ENCODE results near the gene LGALS8. TPM values are rescaled to one million over a fixed set of nuclear protein-coding genes. Genes with fewer than 3 reads are reported as not detected.

LGALS8 gene
- total RNA-seq, 4 donors from 2014 or later, result 32.8 to 83.3 (median 51.9) TPM

- 77% methylated on average over 5 of the region's 5 CpGs for WGBS
- peaks cover 0 to 7% (median 4%) of the 10 kb centered on the region in 4 donors for H3K4me1 ChIP-seq
These were observed 5.5 kb upstream of the LGALS8 start for GRCh38 chr1:236518322-236518721.

GRCh38 chr1:236520445-236521005 lies 3.3 kb upstream of the LGALS8 start:
- H3K4me1 ChIP-seq, result peaks cover 10 to 19% (median 14%) of the 10 kb centered on the region in 4 donors
- H3K36me3 ChIP-seq, result peaks cover 0 to 1% (median 0%) of the 10 kb centered on the region in 4 donors
- DNase-seq (ENCODE audit: extremely low spot score), result no peak
- WGBS, result 79% methylated on average over 4 of the region's 4 CpGs
- H3K27me3 ChIP-seq, result no peaks in the 10 kb centered on the region
- TF ChIP-seq EP300 (IDR thresholded peaks at IDR 0.05) (no peak), CTCF (IDR thresholded peaks at IDR 0.05) (no peak), POLR2A (IDR thresholded peaks at IDR 0.05; ENCODE audit: low read depth) (no peak), POLR2AphosphoS5 (IDR thresholded peaks at IDR 0.05) (no peak)
- H3K4me3 ChIP-seq, result no peak overlapping the region
- H3K27ac ChIP-seq (replicated peaks in 1 of 4), result no peak overlapping the region
- H3K9me3 ChIP-seq, result no peaks in the 10 kb centered on the region
- intact Hi-C loops (cut with DNase I), result loop anchor here (10.0 kb wide), 1 partner anchor 416 kb away; no protein-coding TSS in a partner anchor

More at GRCh38 chr1:236518322-236518721, 5.5 kb upstream of the LGALS8 start:
- DNase-seq (ENCODE audit: extremely low spot score), result no peak
- TF ChIP-seq EP300 (IDR thresholded peaks at IDR 0.05) (no peak), POLR2A (IDR thresholded peaks at IDR 0.05; ENCODE audit: low read depth) (no peak), CTCF (IDR thresholded peaks at IDR 0.05) (no peak), POLR2AphosphoS5 (IDR thresholded peaks at IDR 0.05) (no peak)
- intact Hi-C loops (cut with DNase I), result no loop called here
- H3K4me3 ChIP-seq, result no peak overlapping the region
- no peaks in the 10 kb centered on the region for H3K27me3 ChIP-seq
- no peak overlapping the region for H3K27ac ChIP-seq (replicated peaks in 1 of 4)
- H3K36me3 ChIP-seq, result no peaks in the 10 kb centered on the region
- H3K9me3 ChIP-seq, result no peaks in the 10 kb centered on the region

GRCh38 chr1:236522937-236523703 lies 662 bp upstream of the LGALS8 start:
- peak overlapping the region; percentile 84 to 91 (median 88) for H3K27ac ChIP-seq (replicated peaks in 1 of 4)
- DNase-seq (ENCODE audit: extremely low spot score), result no peak
- peaks cover 9 to 27% (median 22%) of the 10 kb centered on the region in 4 donors for H3K36me3 ChIP-seq
- intact Hi-C loops (cut with DNase I), result loop anchor here (10.0 kb wide), 1 partner anchor 418 kb away; no protein-coding TSS in a partner anchor
- WGBS, result 25% methylated on average over 24 of the region's 26 CpGs
- H3K27me3 ChIP-seq, result no peaks in the 10 kb centered on the region
- no peaks in the 10 kb centered on the region for H3K9me3 ChIP-seq
- TF ChIP-seq EP300 (IDR thresholded peaks at IDR 0.05) (no peak), CTCF (IDR thresholded peaks at IDR 0.05) (no peak), POLR2AphosphoS5 (IDR thresholded peaks at IDR 0.05) (no peak), POLR2A (IDR thresholded peaks at IDR 0.05; ENCODE audit: low read depth) (no peak)
- H3K4me1 ChIP-seq, result peaks cover 10 to 19% (median 15%) of the 10 kb centered on the region in 4 donors
- H3K4me3 ChIP-seq, result peak overlapping the region; percentile 79 to 96 (median 88)

GRCh38 chr1:236524142-236524894 lies 536 bp downstream of the LGALS8 start:
- Histone ChIP-seq H3K36me3 (peaks cover 9 to 36% (median 26%) of the 10 kb centered on the region in 4 donors), H3K27me3 (no peaks in the 10 kb centered on the region), H3K27ac (replicated peaks in 1 of 4) (peak overlapping the region; percentile 84 to 91 (median 88)), H3K9me3 (no peaks in the 10 kb centered on the region), H3K4me3 (peak overlapping the region; percentile 79 to 96 (median 88)), H3K4me1 (peaks cover 10 to 19% (median 15%) of the 10 kb centered on the region in 4 donors)
- intact Hi-C loops (cut with DNase I), result loop anchor here (10.0 kb wide), 1 partner anchor 420 kb away; no protein-coding TSS in a partner anchor
- whole genome bisulfite sequencing, result 1% methylated on average over 17 of the region's 32 CpGs
- peak; percentile 67 to 78 for TF ChIP-seq POLR2AphosphoS5 (IDR thresholded peaks at IDR 0.05)
- no peak for TF ChIP-seq CTCF (IDR thresholded peaks at IDR 0.05)
- no peak for DNase-seq (ENCODE audit: extremely low spot score)

Measured in esophagus muscularis mucosa (tissue), 4 donors.